H1 (cell line): ENCODE results near the gene TSPAN9.

ENCODE experiments used
- CEBPB ChIP-seq: IDR thresholded peaks from 2 replicates; pipeline ENCODE4 v1.6.1; 2012; ENCODE audit warnings: low read depth, low read length
- CTBP2 ChIP-seq: IDR thresholded peaks from 2 replicates; pipeline ENCODE4 v1.7.0; 2011; ENCODE audit warnings: borderline replicate concordance, mild to moderate bottlenecking, moderate library complexity, mixed read lengths, low read length; ENCODE audit not compliant: insufficient read depth, insufficient read length
- JUN ChIP-seq: IDR thresholded peaks from 2 replicates; pipeline ENCODE4 v1.6.1; 2011; ENCODE audit warnings: low read depth, mild to moderate bottlenecking, improper control_type of control experiment, low read length
- NRF1 ChIP-seq: IDR thresholded peaks from 2 replicates; pipeline ENCODE4 v1.6.1; 2011; ENCODE audit warnings: mild to moderate bottlenecking, low read depth, low read length, improper control_type of control experiment
- POLR2AphosphoS5 ChIP-seq: IDR thresholded peaks from 2 replicates; pipeline ENCODE4 v1.6.1; 2011; ENCODE audit warnings: low read depth, low read length
- SP1 ChIP-seq: IDR thresholded peaks from 2 replicates; pipeline ENCODE4 v1.6.1; 2011; ENCODE audit warnings: low read depth, low read length
- SRF ChIP-seq: IDR thresholded peaks from 2 replicates; pipeline ENCODE4 v1.6.1; 2011; ENCODE audit warnings: mild to moderate bottlenecking, low read depth, low read length, moderate library complexity
- SUZ12 ChIP-seq: fragments of 200-600 bp; sonication (generic); IDR thresholded peaks from 2 replicates; pipeline ENCODE4 v1.6.1; 2012; ENCODE audit warnings: mild to moderate bottlenecking, inconsistent platforms, low read length, moderate library complexity, mixed read lengths
- TBP ChIP-seq: IDR thresholded peaks from 2 replicates; pipeline ENCODE4 v1.6.1; 2011; ENCODE audit warnings: low read depth, low read length, improper control_type of control experiment
- TF ChIP-seq, protein P1 (sequence below), 3 experiments: IDR thresholded peaks; 1 replicate in 2 of 3; 2 replicates in 1 of 3; pipeline versions ENCODE4 v1.5.1 to v1.6.1; 2011; ENCODE audit warnings: low read length in 3 of 3, mild to moderate bottlenecking in 3 of 3, inconsistent platforms in 2 of 3, low read depth in 1 of 3, moderate library complexity in 1 of 3; ENCODE audit not compliant: insufficient read depth in 1 of 3; ENCODE audit errors: control extremely low read depth in 1 of 3
- TF ChIP-seq, protein P2 (sequence below): IDR thresholded peaks from 2 replicates; pipeline ENCODE4 v1.6.1; 2012; ENCODE audit warnings: inconsistent platforms
- TF ChIP-seq, protein P3 (sequence below): IDR thresholded peaks from 2 replicates; pipeline ENCODE4 v1.6.1; 2012; ENCODE audit warnings: inconsistent platforms
- TF ChIP-seq, protein P4 (sequence below): IDR thresholded peaks from 2 replicates; pipeline ENCODE4 v1.6.1; 2011; ENCODE audit warnings: low read length, improper control_type of control experiment

DNA sequence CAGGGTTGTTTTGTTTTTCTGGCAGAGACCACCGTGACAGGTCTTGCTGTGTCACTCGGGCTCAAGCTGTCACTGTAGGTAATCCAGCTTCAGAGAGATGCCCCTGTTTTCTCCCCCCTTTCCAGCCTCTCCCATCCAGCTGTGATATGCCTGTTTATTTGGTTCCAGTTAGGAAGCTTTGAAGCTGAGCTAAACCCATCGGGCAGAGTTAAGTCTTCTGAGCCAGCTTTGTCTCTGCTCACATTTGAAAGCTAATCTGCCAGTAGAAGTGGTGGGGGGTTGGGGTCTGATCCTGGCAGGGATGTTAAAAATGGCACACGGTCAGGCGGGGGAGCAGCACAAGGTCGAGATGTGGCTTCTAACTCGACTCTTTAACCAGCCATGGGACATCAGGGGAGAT lies 130.0 kb downstream of the TSPAN9 start:
- TF ChIP-seq, protein P1, sequence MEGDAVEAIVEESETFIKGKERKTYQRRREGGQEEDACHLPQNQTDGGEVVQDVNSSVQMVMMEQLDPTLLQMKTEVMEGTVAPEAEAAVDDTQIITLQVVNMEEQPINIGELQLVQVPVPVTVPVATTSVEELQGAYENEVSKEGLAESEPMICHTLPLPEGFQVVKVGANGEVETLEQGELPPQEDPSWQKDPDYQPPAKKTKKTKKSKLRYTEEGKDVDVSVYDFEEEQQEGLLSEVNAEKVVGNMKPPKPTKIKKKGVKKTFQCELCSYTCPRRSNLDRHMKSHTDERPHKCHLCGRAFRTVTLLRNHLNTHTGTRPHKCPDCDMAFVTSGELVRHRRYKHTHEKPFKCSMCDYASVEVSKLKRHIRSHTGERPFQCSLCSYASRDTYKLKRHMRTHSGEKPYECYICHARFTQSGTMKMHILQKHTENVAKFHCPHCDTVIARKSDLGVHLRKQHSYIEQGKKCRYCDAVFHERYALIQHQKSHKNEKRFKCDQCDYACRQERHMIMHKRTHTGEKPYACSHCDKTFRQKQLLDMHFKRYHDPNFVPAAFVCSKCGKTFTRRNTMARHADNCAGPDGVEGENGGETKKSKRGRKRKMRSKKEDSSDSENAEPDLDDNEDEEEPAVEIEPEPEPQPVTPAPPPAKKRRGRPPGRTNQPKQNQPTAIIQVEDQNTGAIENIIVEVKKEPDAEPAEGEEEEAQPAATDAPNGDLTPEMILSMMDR (IDR thresholded peaks at IDR 0.05; ENCODE audit: control extremely low read depth in 1 of 3, insufficient read depth in 1 of 3, low read depth in 1 of 3, low read length in 3 of 3), result no peak
- TF ChIP-seq, protein P2, sequence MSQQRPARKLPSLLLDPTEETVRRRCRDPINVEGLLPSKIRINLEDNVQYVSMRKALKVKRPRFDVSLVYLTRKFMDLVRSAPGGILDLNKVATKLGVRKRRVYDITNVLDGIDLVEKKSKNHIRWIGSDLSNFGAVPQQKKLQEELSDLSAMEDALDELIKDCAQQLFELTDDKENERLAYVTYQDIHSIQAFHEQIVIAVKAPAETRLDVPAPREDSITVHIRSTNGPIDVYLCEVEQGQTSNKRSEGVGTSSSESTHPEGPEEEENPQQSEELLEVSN, result no peak
- TF ChIP-seq POLR2AphosphoS5 (no peak), SUZ12 (no peak), TBP (no peak), CEBPB (no peak), JUN (no peak), SP1 (no peak), CTBP2 (no peak), SRF (no peak), NRF1 (no peak)
- TF ChIP-seq, protein P3, sequence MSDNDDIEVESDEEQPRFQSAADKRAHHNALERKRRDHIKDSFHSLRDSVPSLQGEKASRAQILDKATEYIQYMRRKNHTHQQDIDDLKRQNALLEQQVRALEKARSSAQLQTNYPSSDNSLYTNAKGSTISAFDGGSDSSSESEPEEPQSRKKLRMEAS, result no peak
- TF ChIP-seq, protein P4, sequence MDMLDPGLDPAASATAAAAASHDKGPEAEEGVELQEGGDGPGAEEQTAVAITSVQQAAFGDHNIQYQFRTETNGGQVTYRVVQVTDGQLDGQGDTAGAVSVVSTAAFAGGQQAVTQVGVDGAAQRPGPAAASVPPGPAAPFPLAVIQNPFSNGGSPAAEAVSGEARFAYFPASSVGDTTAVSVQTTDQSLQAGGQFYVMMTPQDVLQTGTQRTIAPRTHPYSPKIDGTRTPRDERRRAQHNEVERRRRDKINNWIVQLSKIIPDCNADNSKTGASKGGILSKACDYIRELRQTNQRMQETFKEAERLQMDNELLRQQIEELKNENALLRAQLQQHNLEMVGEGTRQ, result no peak
